ENCODE measurements around the gene CSH1. TPM values are rescaled to one million over a fixed set of nuclear protein-coding genes. Genes with fewer than 3 reads are reported as not detected.

CSH1 gene
- total and polyA plus RNA-seq, 2 experiments from 2014 or later: 0.68 TPM; not detected in 1

DNA sequence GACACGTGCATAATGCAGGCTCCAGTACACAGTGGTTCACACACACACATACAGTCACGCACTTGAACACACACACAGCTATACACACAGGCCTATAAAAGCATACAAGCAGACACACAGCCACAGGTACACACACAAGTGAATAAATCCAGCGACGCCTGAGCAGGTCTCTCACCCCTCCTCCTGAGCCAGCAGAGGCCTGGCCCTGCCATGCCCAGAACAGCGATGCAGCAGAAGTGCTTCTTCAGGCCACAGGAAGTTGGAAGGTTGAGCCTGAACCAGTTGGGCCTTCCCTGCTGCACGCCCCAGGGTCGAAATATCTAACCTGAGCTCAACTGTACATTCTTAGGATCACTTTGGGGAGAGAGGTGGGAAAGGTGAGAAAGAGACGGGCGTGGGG lies 43.0 kb upstream of the CSH1 start:
- Histone ChIP-seq H3K36me3 (ENCODE audit: insufficient read depth) (no peaks in the 10 kb centered on the region), H3K79me2 (replicated peaks; ENCODE audit: insufficient read depth) (no peaks in the 10 kb centered on the region), H2AFZ (no peak overlapping the region), H4K20me1 (replicated peaks; ENCODE audit: insufficient read depth) (no peaks in the 10 kb centered on the region), H3K4me3 (no peak overlapping the region), H3F3A (replicated peaks; ENCODE audit: low read depth) (no peaks in the 10 kb centered on the region), H3K4me2 (no peak overlapping the region), H3K27ac (ENCODE audit: low read depth) (no peak overlapping the region), H3K4me1 (ENCODE audit: insufficient read depth) (no peaks in the 10 kb centered on the region), H3K27me3 (ENCODE audit: insufficient read depth) (no peaks in the 10 kb centered on the region), H3K9me2 (ENCODE audit: insufficient read depth) (no peaks in the 10 kb centered on the region)
- no peak for TF ChIP-seq REST (IDR thresholded peaks at IDR 0.05; ENCODE audit: unreplicated experiment)
- TF ChIP-seq ZNF331 (CRISPR knock-in tag; IDR thresholded peaks at IDR 0.05; ENCODE audit: low read depth): no peak
- TF ChIP-seq POLR2AphosphoS5 (IDR thresholded peaks at IDR 0.05; ENCODE audit: low read depth): 0 out of 2 replicates have a peak, but pooled peaks have one; percentile 9
- TF ChIP-seq ZNF114 (CRISPR knock-in tag; IDR thresholded peaks at IDR 0.05): no peak
- no peaks in the 10 kb centered on the region; the same call in 2 of the 3 replicates for H3K9me3 Mint-ChIP-seq
- H3K27me3 Mint-ChIP-seq (ENCODE audit: insufficient read depth, low read depth, poor library complexity): peaks cover 2% of the 10 kb centered on the region
- no peak overlapping the region for H3K4me3 Mint-ChIP-seq
- ATAC-seq (no peak), DNase-seq (ENCODE audit: low spot score) (no peak)
- no peak overlapping the region for H3K27ac Mint-ChIP-seq
- peaks cover 28% of the 10 kb centered on the region for H3K36me3 Mint-ChIP-seq (ENCODE audit: low read depth)
- H3K4me1 Mint-ChIP-seq: peaks cover 4% of the 10 kb centered on the region; the same call in 2 of the 3 replicates

- peaks cover 6% of the 10 kb centered on the region for H3K27me3 Mint-ChIP-seq (ENCODE audit: insufficient read depth, low read depth, poor library complexity)
- no peak overlapping the region for H3K27ac Mint-ChIP-seq
Observed at GRCh38 chr17:63937920-63938319, 41.5 kb upstream of the CSH1 start.

More at GRCh38 chr17:63937920-63938319, 41.5 kb upstream of the CSH1 start:
- Histone ChIP-seq H3K4me3 (no peak overlapping the region), H3K9me2 (ENCODE audit: insufficient read depth) (no peaks in the 10 kb centered on the region), H2AFZ (no peak overlapping the region), H4K20me1 (replicated peaks; ENCODE audit: insufficient read depth) (no peaks in the 10 kb centered on the region), H3K27ac (ENCODE audit: low read depth) (no peak overlapping the region), H3K27me3 (ENCODE audit: insufficient read depth) (no peaks in the 10 kb centered on the region), H3K36me3 (ENCODE audit: insufficient read depth) (no peaks in the 10 kb centered on the region), H3K79me2 (replicated peaks; ENCODE audit: insufficient read depth) (no peaks in the 10 kb centered on the region), H3F3A (replicated peaks; ENCODE audit: low read depth) (no peaks in the 10 kb centered on the region), H3K4me1 (ENCODE audit: insufficient read depth) (no peaks in the 10 kb centered on the region), H3K4me2 (no peak overlapping the region)
- Mint-ChIP-seq H3K4me1 (peaks cover 4% of the 10 kb centered on the region; the same call in 2 of the 3 replicates), H3K4me3 (no peak overlapping the region), H3K9me3 (no peaks in the 10 kb centered on the region; the same call in 2 of the 3 replicates), H3K36me3 (ENCODE audit: low read depth) (peaks cover 25% of the 10 kb centered on the region)
- ATAC-seq (no peak), DNase-seq (ENCODE audit: low spot score) (no peak)
- TF ChIP-seq EZH2 (IDR thresholded peaks at IDR 0.05; ENCODE audit: low read depth, unreplicated experiment): no peak
- no peak for TF ChIP-seq ZNF462 (CRISPR knock-in tag; IDR thresholded peaks at IDR 0.05)

Measured in GM23338 (cell line).